OCI-LY7 (cell line): ENCODE data around the gene ACACB. TPM values are rescaled to one million over a fixed set of nuclear protein-coding genes. Genes with fewer than 3 reads are reported as not detected.

Experiments
- BruUV-seq: library from RNA; stranded (reverse); fragments of 400-500 nt; replicated peaks from 2 replicates; lab custom pipeline; 2021; lab: Mats Ljungman, UMichigan
- CTCF ChIA-PET: fragments of 300-600 bp; sonication (Branson Sonifier 250); formaldehyde crosslinking; loops from one replicate; lab custom pipeline; 2022; ENCODE audit warnings: antibody characterized with exemption; ENCODE audit not compliant: unreplicated experiment; lab: Charles Lee
- POLR2A ChIA-PET: fragments of 300-600 bp; sonication (Branson Sonifier 250); formaldehyde crosslinking; loops from one replicate; lab custom pipeline; 2022; ENCODE audit warnings: antibody characterized with exemption; lab: Charles Lee
- DNase-seq: peaks from one replicate; pipeline ENCODE4 v3.0.0-alpha.2; 2015; ENCODE audit warnings: low spot score
- H2AFZ ChIP-seq: fragments of 200-600 bp; sonication (generic), shearing (Covaris generic); 2 replicates; pipeline ENCODE4 v1.6.1; 2014; ENCODE audit warnings: mild to moderate bottlenecking, antibody characterized with exemption, low read length, moderate library complexity
- H3K27ac ChIP-seq: fragments of 200-600 bp; sonication (generic); 2 replicates; pipeline ENCODE4 v1.5.1; 2014; ENCODE audit warnings: mixed run types, low read depth, mild to moderate bottlenecking, moderate library complexity, low read length, inconsistent platforms; ENCODE audit not compliant: poor library complexity, severe bottlenecking
- H3K36me3 ChIP-seq: fragments of 200-600 bp; sonication (generic); 2 replicates; pipeline ENCODE4 v1.6.1; 2014; ENCODE audit warnings: mild to moderate bottlenecking, antibody characterized with exemption, low read length, moderate library complexity, mixed read lengths; ENCODE audit not compliant: insufficient read depth
- H3K4me1 ChIP-seq: fragments of 200-600 bp; sonication (generic); 2 replicates; pipeline ENCODE4 v1.5.1; 2014; ENCODE audit warnings: mild to moderate bottlenecking, low read length; ENCODE audit not compliant: insufficient read depth, poor library complexity, severe bottlenecking
- H3K4me2 ChIP-seq: fragments of 200-600 bp; sonication (generic); 2 replicates; pipeline ENCODE4 v1.6.1; 2014; ENCODE audit warnings: mild to moderate bottlenecking, low read length
- H3K4me3 ChIP-seq: fragments of 200-600 bp; sonication (generic); 2 replicates; pipeline ENCODE4 v1.5.1; 2014; ENCODE audit warnings: mild to moderate bottlenecking, low read depth, low read length; ENCODE audit not compliant: poor library complexity, severe bottlenecking
- H3K79me2 ChIP-seq: fragments of 200-600 bp; sonication (generic); 2 replicates; pipeline ENCODE4 v1.6.1; 2016; ENCODE audit warnings: low read depth, mild to moderate bottlenecking, low read length, moderate library complexity, mixed read lengths; ENCODE audit not compliant: insufficient read depth
- H3K9me2 ChIP-seq: fragments of 200-600 bp; sonication (generic); 2 replicates; pipeline ENCODE4 v1.6.1; 2016; ENCODE audit warnings: mild to moderate bottlenecking, low read length, mixed read lengths; ENCODE audit not compliant: insufficient read depth
- H3K9me3 ChIP-seq: fragments of 200-600 bp; sonication (generic); 2 replicates; pipeline ENCODE4 v1.6.1; 2014; ENCODE audit warnings: mild to moderate bottlenecking, mixed run types, low read length, mixed read lengths
- H4K20me1 ChIP-seq: fragments of 200-600 bp; sonication (generic); 2 replicates; pipeline ENCODE4 v1.6.1; 2014; ENCODE audit warnings: mild to moderate bottlenecking, antibody characterized with exemption, low read length, moderate library complexity, mixed read lengths; ENCODE audit not compliant: insufficient read depth
- CTCF ChIP-seq: fragments of 200-600 bp; sonication (generic); conservative IDR thresholded peaks from 2 replicates; pipeline ENCODE4 v1.5.1; 2014; ENCODE audit warnings: mild to moderate bottlenecking, antibody characterized with exemption, low read length, moderate library complexity, mixed read lengths
- EZH2phosphoT487 ChIP-seq: fragments of 200-600 bp; sonication (generic); IDR thresholded peaks from 2 replicates; pipeline ENCODE4 v1.6.1; 2018; ENCODE audit warnings: low read depth, borderline replicate concordance, mild to moderate bottlenecking, mixed run types, antibody characterized with exemption, low read length, moderate library complexity, mixed read lengths
- intact Hi-C: fragments of 100-400 bp; cut with micrococcal nuclease; formaldehyde crosslinking; loops from one replicate; pipeline ENCODE4 v1.10.0; 2022; ENCODE audit not compliant: unreplicated experiment
- total RNA-seq, 2 experiments: library from RNA; depleted of rRNA in 1 of 2; stranded (reverse); fragments of >200 nt in 1 of 2; shearing (Covaris generic) in 1 of 2; gene quantifications; 2 replicates each; pipeline ENCODE4 v1.2.3, GENCODE V29; 2014 to 2022

ACACB gene
- total RNA-seq, 2 experiments from 2014 or later = 19.7 to 45.1 TPM

GRCh38 chr12:109098651-109099050, 17.7 kb upstream of the ACACB start:
- DNase-seq = no peak
- no TSS peak for BruUV-seq
- Histone ChIP-seq H3K9me3 (no peaks in the 10 kb centered on the region), H2AFZ (no peak overlapping the region), H3K27ac (peak overlapping the region; percentile 2), H3K36me3 (peaks cover 55% of the 10 kb centered on the region), H3K4me3 (peak overlapping the region; percentile 87), H3K4me1 (peaks cover 50% of the 10 kb centered on the region), H3K79me2 (peaks cover 28% of the 10 kb centered on the region), H3K4me2 (peak overlapping the region; percentile 71), H3K9me2 (no peaks in the 10 kb centered on the region), H4K20me1 (0 out of 2 replicates have a peak, but pooled peaks cover 4% of the 10 kb centered on the region)
- intact Hi-C loops = loop anchor here (10.0 kb wide), 1 partner anchor 464 kb away; the partner anchor contains the start of gene SELPLG
- POLR2A ChIA-PET = interaction anchor here (0.8 to 1.0 kb wide), 3 partner anchors 13 to 461 kb away, joined by 3 to 5 read pairs (median 3); no protein-coding TSS in a partner anchor
- TF ChIP-seq CTCF (no peak), EZH2phosphoT487 (no peak)
- CTCF ChIA-PET = interaction anchor here (0.7 kb wide), 1 partner anchor 8 kb away, joined by 3 read pairs; no protein-coding TSS in a partner anchor

GRCh38 chr12:109099431-109100020, 16.9 kb upstream of the ACACB start:
- Histone ChIP-seq H3K9me2 (no peaks in the 10 kb centered on the region), H3K36me3 (peaks cover 64% of the 10 kb centered on the region), H2AFZ (no peak overlapping the region), H3K4me1 (peaks cover 41% of the 10 kb centered on the region), H3K4me2 (peak overlapping the region; percentile 71), H3K9me3 (no peaks in the 10 kb centered on the region), H3K4me3 (peak overlapping the region; percentile 87), H3K27ac (no peak overlapping the region), H4K20me1 (0 out of 2 replicates have a peak, but pooled peaks cover 4% of the 10 kb centered on the region), H3K79me2 (peaks cover 28% of the 10 kb centered on the region)
- no peak for TF ChIP-seq EZH2phosphoT487
- no peak for DNase-seq
- ChIA-PET POLR2A (interaction anchor here (0.9 to 1.1 kb wide), 3 partner anchors 12 to 45 kb away, joined by 3 to 5 read pairs (median 3); no protein-coding TSS in a partner anchor), CTCF (no interaction called here)
- no TSS peak for BruUV-seq
- intact Hi-C loops = loop anchor here (10.0 kb wide), 1 partner anchor 465 kb away; the partner anchor contains the start of gene SELPLG

GRCh38 chr12:109100741-109101140, 15.6 kb upstream of the ACACB start:
- peaks cover 28% of the 10 kb centered on the region for H3K79me2 ChIP-seq
- intact Hi-C loops = no loop called here
- H3K4me1 ChIP-seq = peaks cover 31% of the 10 kb centered on the region
- no peak overlapping the region for H2AFZ ChIP-seq
- no peak overlapping the region for H3K4me3 ChIP-seq
- no TSS peak for BruUV-seq
- H3K36me3 ChIP-seq = peaks cover 76% of the 10 kb centered on the region
- no peaks in the 10 kb centered on the region for H3K9me3 ChIP-seq
- ChIA-PET CTCF (no interaction called here), POLR2A (interaction anchor here (0.5 to 1.1 kb wide), 5 partner anchors 47 to 454 kb away, joined by 3 to 7 read pairs (median 3); no protein-coding TSS in a partner anchor)
- no peaks in the 10 kb centered on the region for H3K9me2 ChIP-seq
- H4K20me1 ChIP-seq = 0 out of 2 replicates have a peak, but pooled peaks cover 4% of the 10 kb centered on the region
- TF ChIP-seq EZH2phosphoT487 (no peak), CTCF (no peak)
- H3K27ac ChIP-seq = no peak overlapping the region
- no peak overlapping the region for H3K4me2 ChIP-seq
- DNase-seq = no peak
